ENCODE results near the gene OGFR.

Gene OGFR

GRCh38 chr20:62766716-62767115, 37.9 kb upstream of the OGFR start:
- Histone ChIP-seq H3K9me2 (replicated peaks; ENCODE audit: control insufficient read depth, low read length) (no peaks in the 10 kb centered on the region), H3K79me2 (ENCODE audit: control insufficient read depth, low read length) (no peaks in the 10 kb centered on the region), H3K27me3 (ENCODE audit: control insufficient read depth, low read length) (no peaks in the 10 kb centered on the region), H3F3A (ENCODE audit: control insufficient read depth, insufficient read depth) (no peaks in the 10 kb centered on the region), H3K36me3 (ENCODE audit: control insufficient read depth, low read length) (no peaks in the 10 kb centered on the region), H3K4me2 (ENCODE audit: low read length) (no peak overlapping the region), H3K9me3 (ENCODE audit: control insufficient read depth, insufficient read depth, low read length) (no peaks in the 10 kb centered on the region), H4K20me1 (ENCODE audit: control insufficient read depth, insufficient read depth, low read depth, low read length) (no peaks in the 10 kb centered on the region), H3K4me3 (ENCODE audit: low read length) (no peak overlapping the region), H3K27ac (ENCODE audit: low read depth, low read length) (no peak overlapping the region), H3K4me1 (ENCODE audit: control insufficient read depth, low read length) (no peaks in the 10 kb centered on the region)
- TF ChIP-seq EZH2phosphoT487 (IDR thresholded peaks at IDR 0.05; ENCODE audit: borderline replicate concordance, low read length) (no peak), CTCF (IDR thresholded peaks at IDR 0.05; ENCODE audit: low read depth, low read length, poor library complexity, severe bottlenecking) (no peak)

- H4K20me1 ChIP-seq (ENCODE audit: control insufficient read depth, insufficient read depth, low read depth, low read length) = no peaks in the 10 kb centered on the region
- H3K9me2 ChIP-seq (replicated peaks; ENCODE audit: control insufficient read depth, low read length) = no peaks in the 10 kb centered on the region
- no peaks in the 10 kb centered on the region for H3F3A ChIP-seq (ENCODE audit: control insufficient read depth, insufficient read depth)
- no peak for TF ChIP-seq CTCF (IDR thresholded peaks at IDR 0.05; ENCODE audit: low read depth, low read length, poor library complexity, severe bottlenecking)
- no peak for TF ChIP-seq EZH2phosphoT487 (IDR thresholded peaks at IDR 0.05; ENCODE audit: borderline replicate concordance, low read length)
- H3K4me1 ChIP-seq (ENCODE audit: control insufficient read depth, low read length) = no peaks in the 10 kb centered on the region
- no peak overlapping the region for H3K4me2 ChIP-seq (ENCODE audit: low read length)
- H3K27me3 ChIP-seq (ENCODE audit: control insufficient read depth, low read length) = no peaks in the 10 kb centered on the region
- H3K79me2 ChIP-seq (ENCODE audit: control insufficient read depth, low read length) = no peaks in the 10 kb centered on the region
- no peaks in the 10 kb centered on the region for H3K36me3 ChIP-seq (ENCODE audit: control insufficient read depth, low read length)
- no peak overlapping the region for H3K27ac ChIP-seq (ENCODE audit: low read depth, low read length)
- H3K9me3 ChIP-seq (ENCODE audit: control insufficient read depth, insufficient read depth, low read length) = no peaks in the 10 kb centered on the region
- no peak overlapping the region for H3K4me3 ChIP-seq (ENCODE audit: low read length)
Measured at GRCh38 chr20:62768234-62768546, 36.4 kb upstream of the OGFR start.

- Histone ChIP-seq H3K9me3 (ENCODE audit: control insufficient read depth, insufficient read depth, low read length) (no peaks in the 10 kb centered on the region), H3K27me3 (ENCODE audit: control insufficient read depth, low read length) (no peaks in the 10 kb centered on the region), H4K20me1 (ENCODE audit: control insufficient read depth, insufficient read depth, low read depth, low read length) (no peaks in the 10 kb centered on the region), H3K9me2 (replicated peaks; ENCODE audit: control insufficient read depth, low read length) (no peaks in the 10 kb centered on the region), H3K79me2 (ENCODE audit: control insufficient read depth, low read length) (no peaks in the 10 kb centered on the region), H3K4me1 (ENCODE audit: control insufficient read depth, low read length) (no peaks in the 10 kb centered on the region), H3K4me2 (ENCODE audit: low read length) (no peak overlapping the region), H3K27ac (ENCODE audit: low read depth, low read length) (no peak overlapping the region), H3F3A (ENCODE audit: control insufficient read depth, insufficient read depth) (no peaks in the 10 kb centered on the region), H3K4me3 (ENCODE audit: low read length) (no peak overlapping the region), H3K36me3 (ENCODE audit: control insufficient read depth, low read length) (no peaks in the 10 kb centered on the region)
- TF ChIP-seq EZH2phosphoT487 (IDR thresholded peaks at IDR 0.05; ENCODE audit: borderline replicate concordance, low read length) = no peak
- no peak for TF ChIP-seq CTCF (IDR thresholded peaks at IDR 0.05; ENCODE audit: low read depth, low read length, poor library complexity, severe bottlenecking)
Measured at GRCh38 chr20:62768551-62769287, 35.9 kb upstream of the OGFR start.

Measured in DOHH2 (cell line).